NCI-H1436 (cell line): ENCODE measurements around the gene SLC22A5.

Source experiments
- DNase-seq: peaks from one replicate; lab custom pipeline; 2025; lab: John Stamatoyannopoulos, UW

The SLC22A5 gene

DNA sequence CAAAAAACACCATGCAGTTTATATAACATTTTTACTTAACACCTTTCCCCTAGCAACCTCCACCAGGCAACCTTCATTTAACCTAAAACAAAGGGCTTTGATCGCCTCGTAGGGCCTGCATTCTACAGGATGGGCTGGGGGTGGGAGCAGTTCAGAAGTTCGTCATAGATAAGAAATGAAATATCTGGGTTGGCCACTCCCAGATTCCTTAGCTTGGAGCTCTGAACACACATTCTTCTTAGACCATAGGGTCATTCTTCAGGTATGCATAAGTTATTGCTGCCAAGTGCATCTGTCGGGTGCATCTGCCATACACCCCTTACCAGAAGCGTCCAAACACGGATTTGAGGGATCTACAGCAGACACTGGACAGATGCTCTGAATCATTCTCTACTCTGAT lies 4.3 kb upstream of the SLC22A5 start:
- DNase-seq = no peak

GRCh38 chr5:132368186-132368585 lies 1.3 kb upstream of the SLC22A5 start:
- DNase-seq = no peak

DNA sequence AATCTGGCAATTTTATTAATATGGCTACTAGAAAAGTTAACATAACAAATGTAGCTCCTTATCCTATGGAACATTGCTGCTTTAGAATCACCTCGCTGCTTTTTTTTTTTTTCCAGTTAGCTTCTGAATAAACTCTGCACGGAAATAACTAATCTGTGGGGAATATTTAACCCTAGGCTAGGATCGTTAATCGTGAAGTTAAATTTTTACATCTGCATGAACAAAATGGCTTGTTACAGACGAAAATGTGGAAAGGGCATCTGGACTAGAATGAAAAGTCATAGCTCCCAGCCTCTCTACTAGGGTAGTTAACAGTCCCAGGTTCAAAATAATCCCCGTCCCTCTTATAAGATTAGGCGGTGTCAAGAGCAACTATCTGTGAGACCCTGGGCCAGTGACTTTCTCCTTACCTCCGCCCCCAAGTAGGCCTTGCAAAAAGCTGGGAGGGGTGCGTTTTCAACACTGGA lies 470 bp upstream of the SLC22A5 start:
- DNase-seq = no peak

DNA sequence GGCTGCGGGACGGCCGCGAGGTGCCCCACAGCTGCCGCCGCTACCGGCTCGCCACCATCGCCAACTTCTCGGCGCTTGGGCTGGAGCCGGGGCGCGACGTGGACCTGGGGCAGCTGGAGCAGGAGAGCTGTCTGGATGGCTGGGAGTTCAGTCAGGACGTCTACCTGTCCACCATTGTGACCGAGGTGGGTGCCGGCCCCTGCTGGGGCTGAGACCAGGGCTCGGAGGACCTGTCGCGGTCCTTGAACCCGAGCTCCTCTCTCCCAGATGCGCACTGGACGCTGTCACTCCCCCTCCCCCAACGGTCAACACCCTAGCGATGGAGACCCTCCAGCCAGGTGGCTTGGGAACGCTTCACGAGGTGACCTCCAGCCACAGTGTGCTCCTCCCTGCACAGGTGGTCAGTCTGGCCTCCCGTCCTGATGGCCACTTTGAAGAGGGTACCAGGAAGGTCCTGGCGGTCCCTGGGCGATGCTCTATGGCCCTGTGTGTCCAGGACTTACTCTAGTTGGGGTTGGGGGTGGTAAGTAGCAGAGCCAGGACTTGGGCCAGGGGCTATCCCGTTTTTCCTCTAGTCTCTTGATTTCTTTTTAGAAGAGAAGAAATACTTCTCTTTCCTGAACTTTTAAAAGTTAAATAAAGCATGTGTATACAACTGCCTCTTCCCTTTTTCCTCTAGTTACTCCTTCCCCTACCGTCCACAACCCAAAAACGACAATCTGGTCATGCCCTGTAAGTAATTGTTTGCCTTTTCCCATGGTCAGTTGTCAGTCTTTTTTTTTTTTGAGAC lies 866 bp downstream of the SLC22A5 start:
- DNase-seq = no peak

DNA sequence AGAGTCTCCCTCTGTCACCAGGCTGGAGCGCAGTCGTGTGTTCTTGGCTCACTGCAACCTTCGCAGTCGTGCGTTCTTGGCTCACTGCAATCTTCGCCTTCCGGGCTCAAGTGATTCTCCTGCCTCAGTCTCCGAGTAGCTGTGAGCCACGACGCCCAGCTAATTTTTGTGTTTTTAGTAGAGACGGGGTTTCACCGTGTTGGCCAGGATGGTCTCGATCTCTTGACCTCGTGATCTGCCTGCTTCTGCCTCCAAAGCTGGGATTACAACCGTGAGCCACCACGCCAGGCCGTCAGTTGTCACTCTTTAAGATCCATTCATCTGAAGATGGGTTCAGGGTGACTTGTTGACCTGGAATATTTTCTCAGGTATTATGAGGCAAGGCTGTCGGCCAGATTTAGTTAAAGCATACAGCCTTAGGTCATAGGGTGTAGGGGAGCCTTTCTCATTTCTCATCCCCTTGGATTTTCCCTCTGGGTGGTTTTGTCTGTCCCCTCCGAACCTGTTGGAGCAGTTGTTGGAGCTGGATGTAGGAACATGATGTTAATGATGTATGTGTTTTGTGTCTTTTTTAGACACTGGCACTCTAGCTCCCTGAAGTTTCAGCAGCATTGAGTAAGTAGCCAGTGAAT lies 1.6 kb downstream of the SLC22A5 start:
- DNase-seq = no peak

DNA sequence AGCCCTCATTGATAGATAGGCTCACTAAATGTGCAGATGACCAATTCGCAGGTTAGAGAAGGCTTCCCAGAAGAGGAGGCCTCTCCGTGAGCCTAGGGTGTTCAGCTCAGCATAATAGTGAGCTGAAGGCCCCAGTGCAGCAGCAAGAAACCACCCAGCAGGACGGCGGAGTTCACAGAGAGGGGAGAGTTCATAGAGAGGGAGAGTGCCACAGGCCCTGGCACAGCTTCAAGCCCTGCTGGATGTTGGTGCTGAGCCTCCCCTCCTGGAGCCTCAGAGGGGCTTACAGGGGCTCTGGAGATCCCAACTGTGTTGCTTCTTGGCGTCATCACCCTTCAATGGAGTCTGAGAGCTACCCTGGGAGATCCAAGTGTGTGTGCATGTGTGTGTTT lies 2.1 kb downstream of the SLC22A5 start:
- DNase-seq = no peak

GRCh38 chr5:132372127-132372526 lies 2.6 kb downstream of the SLC22A5 start:
- no peak for DNase-seq

DNA sequence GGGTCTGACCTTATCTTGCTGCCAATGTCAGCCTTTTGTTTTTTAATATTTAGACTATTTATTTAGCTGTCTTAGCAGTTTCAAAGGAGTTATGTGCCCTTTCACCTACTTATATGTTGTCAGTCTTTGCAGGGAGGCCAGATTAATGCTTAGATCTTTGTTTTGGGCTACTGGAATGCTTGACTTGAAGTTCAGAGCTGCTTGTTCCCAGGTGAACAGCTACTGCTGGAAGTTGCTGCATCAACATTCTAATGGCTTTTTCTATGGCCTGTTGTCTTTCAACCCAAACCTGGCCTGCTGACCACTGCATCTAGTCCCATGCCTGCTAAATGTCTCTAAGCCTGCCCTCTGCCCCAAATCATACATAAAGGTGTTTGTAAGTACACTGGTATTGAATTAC lies 3.0 kb downstream of the SLC22A5 start:
- DNase-seq = no peak

DNA sequence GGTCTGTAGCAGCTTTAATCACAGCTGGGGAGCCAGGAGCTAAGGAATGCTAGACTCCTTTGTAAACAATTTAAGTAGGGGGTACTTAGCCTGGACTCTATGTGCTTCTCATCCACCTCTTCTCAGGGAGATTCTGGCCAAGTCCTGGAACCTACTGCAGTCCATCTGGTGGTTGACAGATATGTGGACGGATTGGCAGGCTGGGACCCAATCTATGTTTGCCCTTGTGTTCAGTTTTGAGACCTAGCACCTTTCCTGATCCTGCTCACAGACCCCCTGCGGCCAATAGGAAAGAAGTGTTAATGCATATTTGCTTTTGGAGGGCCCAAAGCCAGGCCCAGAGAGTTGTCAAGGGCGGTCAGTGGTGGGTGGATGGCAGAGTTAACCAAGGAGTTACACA lies 6.4 kb downstream of the SLC22A5 start:
- DNase-seq = no peak

DNA sequence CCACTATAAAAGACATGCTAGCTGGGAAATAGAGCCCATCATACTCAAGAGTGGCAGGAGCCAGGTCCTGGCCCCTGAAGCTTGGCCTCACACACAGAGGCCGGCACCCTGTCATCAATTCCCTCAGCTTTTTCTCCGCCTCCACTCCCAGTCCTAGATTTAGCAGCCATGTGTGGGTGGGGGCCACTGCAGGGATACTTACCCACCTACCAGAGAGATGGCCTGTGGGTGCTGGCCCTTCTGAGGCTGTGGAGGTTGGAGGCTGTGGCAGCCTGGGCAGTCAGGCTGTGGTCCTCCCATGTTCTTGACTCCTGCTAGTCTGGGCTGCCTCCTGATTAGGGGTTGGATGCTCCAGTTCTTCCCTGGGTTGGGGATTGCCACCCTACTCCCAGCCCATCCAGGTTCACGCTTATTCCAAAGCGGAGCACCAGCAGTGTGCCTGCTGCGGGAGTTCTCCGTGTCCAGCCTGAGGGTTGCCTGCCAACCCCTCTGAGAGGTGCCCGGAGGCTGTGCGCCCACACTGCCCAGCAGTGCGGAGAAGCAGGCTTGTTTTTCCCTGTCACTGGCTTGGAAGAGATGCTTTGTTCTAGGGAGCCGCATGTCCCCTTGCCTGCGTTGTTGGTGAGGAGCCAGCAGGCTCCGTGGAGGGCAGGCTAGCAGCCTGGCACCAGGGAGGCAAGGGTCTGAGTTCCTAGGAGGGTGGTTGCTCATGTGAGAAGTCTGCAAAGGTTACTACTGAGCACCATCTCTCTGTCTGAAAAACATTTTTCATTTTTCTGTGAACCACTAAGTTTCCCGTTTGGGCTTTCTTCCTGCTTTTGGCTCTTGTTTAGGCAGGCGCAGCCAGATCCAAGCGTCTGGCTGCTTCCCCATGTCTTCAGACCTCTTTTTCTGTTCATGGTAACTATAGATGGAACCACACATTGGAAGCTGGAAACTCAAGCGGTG lies 7.5 kb downstream of the SLC22A5 start:
- DNase-seq = no peak

DNA sequence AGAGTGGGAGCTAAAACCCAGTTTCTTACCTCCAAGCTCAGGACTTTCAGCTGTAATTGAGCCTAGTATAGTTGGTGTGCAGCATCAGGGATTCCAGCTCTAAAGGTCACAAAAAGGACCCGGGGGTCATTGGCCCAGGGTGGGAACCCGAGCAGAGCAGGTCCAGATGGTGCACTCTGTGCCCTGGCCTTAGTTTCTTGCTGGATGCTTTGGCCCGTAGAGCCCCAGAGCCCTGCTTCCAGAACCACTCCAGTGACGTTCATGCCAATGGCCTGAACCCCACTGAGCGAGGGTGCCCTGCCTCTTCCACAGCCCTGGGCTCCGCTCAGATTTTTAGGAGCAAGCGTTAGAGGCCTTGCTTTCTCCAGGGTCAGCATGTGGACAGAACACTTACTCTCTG lies 8.2 kb downstream of the SLC22A5 start:
- DNase-seq = no peak

DNA sequence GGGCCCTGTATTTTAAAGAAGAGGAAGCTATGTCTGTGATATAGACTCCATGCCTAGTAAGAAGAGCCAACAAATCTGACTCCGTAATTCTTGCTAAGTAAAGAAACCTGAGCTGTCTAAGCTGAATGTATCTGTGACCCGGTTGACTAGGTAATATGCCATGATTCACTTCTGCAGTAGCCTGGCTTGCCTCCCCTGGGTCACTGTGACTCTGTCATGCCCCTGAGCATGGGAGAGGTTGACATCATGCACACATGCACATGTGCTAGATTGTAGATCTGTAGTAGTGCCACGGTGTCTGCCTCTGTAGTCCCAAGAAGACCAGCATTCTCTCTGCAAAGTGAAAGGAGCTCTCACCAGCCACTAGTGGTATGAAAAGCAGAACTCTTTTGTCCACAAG lies 9.1 kb downstream of the SLC22A5 start:
- no peak for DNase-seq

DNA sequence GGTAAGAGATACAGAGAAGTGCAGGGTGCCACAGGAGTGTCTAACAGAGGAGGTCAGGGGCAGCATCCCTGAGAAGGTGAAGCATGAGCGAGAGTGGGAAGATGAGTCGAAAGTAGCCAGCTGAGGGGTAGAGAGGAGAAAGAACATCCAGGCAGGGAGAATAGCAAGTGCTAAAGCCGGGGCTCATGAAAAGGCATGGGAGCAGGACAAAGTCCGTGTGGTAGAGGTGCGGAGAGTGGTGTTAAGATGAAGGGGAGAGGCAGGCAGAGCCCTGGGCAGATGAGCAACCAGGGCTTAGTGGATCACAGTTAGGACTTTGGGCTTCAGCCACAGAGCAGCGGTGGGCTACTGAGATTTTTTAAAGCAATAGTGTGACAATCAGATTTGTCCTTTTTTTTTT lies 10.5 kb downstream of the SLC22A5 start:
- DNase-seq = no peak

GRCh38 chr5:132380741-132381140 lies 11.2 kb downstream of the SLC22A5 start:
- DNase-seq = no peak

- no peak for DNase-seq
Observed at GRCh38 chr5:132381614-132382013, 12.1 kb downstream of the SLC22A5 start.

GRCh38 chr5:132383261-132383660 lies 13.8 kb downstream of the SLC22A5 start:
- DNase-seq = no peak

- DNase-seq = no peak
Observed at GRCh38 chr5:132383984-132384383, 14.5 kb downstream of the SLC22A5 start.

DNA sequence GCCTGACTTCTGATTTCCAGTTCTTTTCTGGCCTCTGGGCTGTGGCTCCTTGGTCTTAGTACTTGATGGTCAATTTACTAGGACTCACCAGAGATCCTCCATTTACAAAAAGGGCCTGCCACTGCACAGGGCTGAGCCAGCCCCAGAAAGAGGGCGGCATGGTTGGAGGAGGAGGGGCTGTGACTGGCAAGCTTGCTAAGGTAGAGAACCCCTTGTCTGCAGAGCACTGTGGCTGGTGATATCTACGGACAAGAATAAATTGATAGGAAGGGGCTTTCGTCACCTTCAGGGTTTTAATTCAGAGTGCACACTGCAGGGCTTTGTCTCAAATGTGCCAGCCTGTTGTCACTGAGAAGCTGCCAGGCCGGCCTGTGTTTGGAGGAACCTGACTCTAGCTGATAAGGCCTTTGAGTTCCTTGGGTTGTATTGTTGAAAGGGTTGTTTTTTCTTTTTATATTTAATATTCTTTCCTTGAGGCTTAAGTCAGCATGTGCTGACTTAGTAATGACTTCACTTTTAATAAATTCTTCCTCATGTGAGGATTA lies 15.1 kb downstream of the SLC22A5 start:
- DNase-seq = no peak

- peak; percentile 30 for DNase-seq
Observed at GRCh38 chr5:132385326-132386105, 16.0 kb downstream of the SLC22A5 start.

DNA sequence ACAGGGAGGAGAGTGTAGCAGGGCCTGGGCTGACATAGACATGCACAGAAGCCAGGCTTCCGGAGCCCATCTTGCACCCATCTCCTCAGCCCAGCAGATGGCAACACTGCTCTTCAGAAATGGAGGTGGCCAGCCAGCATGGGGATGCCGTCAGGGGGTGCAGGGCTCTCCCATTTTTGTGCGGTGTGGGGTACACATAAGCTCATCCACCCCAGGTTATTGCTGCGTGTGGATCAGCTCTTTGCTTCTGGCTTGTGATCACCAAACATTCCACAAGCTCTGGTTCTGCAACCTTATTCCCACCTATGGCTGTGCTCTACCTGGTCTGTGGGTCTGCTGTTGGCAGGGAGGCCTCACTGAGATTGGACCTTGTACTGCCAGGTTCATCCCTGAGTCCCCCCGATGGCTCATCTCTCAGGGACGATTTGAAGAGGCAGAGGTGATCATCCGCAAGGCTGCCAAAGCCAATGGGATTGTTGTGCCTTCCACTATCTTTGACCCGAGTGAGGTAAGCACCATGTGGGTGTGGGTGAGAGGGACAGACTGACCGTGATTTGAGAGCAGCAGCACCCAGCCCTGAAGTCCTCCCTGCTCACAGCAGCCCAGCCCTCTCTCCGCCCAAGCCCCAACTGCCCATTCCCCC lies 17.3 kb downstream of the SLC22A5 start:
- DNase-seq = peak; percentile 43

GRCh38 chr5:132387640-132388117 lies 18.2 kb downstream of the SLC22A5 start:
- no peak for DNase-seq
